A549 (cell line): ENCODE data around the gene RAPGEF2. TPM values are rescaled to one million over a fixed set of nuclear protein-coding genes. Genes with fewer than 3 reads are reported as not detected.
"Not testable (repeated sequence)": the region's sequence is repeated elsewhere in the genome, so short reads cannot be mapped to it uniquely, and the experiment has no call there.

Source experiments
- ATAC-seq, 2 experiments: fragments of 200-7000 bp in 1 of 2; fragments of >200 bp in 1 of 2; cut with Nextera tagmentation in 1 of 2; cut with Tn5 transposase in 1 of 2; 3 replicates each; pipeline versions ENCODE4 v1.8.0 to v1.9.1; 2018 to 2020; ENCODE audit warnings: mild to moderate bottlenecking in 1 of 2, moderate library complexity in 1 of 2
- CTCF ChIA-PET: fragments of 300-600 bp; sonication (Branson Sonifier 250); formaldehyde crosslinking; extraction: SDS; loops from one replicate; lab custom pipeline; 2021; ENCODE audit warnings: antibody characterized with exemption, inconsistent platforms; lab: Yijun Ruan, JAX
- POLR2A ChIA-PET: fragments of 350-600 bp; formaldehyde crosslinking; extraction: SDS; loops from one replicate; lab custom pipeline; 2021; ENCODE audit warnings: antibody characterized with exemption, inconsistent platforms; lab: Yijun Ruan, JAX
- DNase-seq, 2 experiments: peaks; one replicate each; pipeline versions ENCODE4 v3.0.0 to v3.0.0-alpha.2; 2011 to 2016; ENCODE audit warnings: low read depth in 1 of 2, low spot score in 1 of 2
- FAIRE-seq: peaks from 2 replicates; lab custom pipeline; 2011; peaks lifted over from hg19 to GRCh38; lab: Jason Lieb, UNC
- H3K27ac ChIP-seq, 2 experiments: fragments of >200 bp; sonication (Bioruptor Twin); formaldehyde crosslinking; 3 replicates each; pipeline ENCODE4 v1.5.1; 2016 to 2017
- H3K4me1 ChIP-seq: fragments of >200 bp; sonication (Bioruptor Twin); formaldehyde crosslinking; 3 replicates; pipeline ENCODE4 v1.6.1; 2016
- H3K4me2 ChIP-seq: fragments of >200 bp; sonication (Bioruptor Twin); formaldehyde crosslinking; 3 replicates; pipeline ENCODE4 v1.6.1; 2016
- H3K4me3 ChIP-seq: fragments of >200 bp; sonication (Bioruptor Twin); formaldehyde crosslinking; 3 replicates; pipeline ENCODE4 v1.5.1; 2016
- H3K9me3 ChIP-seq: fragments of >200 bp; sonication (Bioruptor Twin); formaldehyde crosslinking; 3 replicates; pipeline ENCODE4 v1.6.1; 2016
- CBX2 ChIP-seq: fragments of 200-600 bp; sonication (generic); IDR thresholded peaks from 2 replicates; pipeline ENCODE4 v1.6.1; 2016; ENCODE audit warnings: low read depth, mild to moderate bottlenecking, borderline replicate concordance
- EHF ChIP-seq: fragments of 250-450 bp; sonication (Bioruptor Pico); IDR thresholded peaks from 2 replicates; pipeline ENCODE4 v1.5.0; 2020; ENCODE audit warnings: mild to moderate bottlenecking
- EHMT2 ChIP-seq: fragments of 200-600 bp; sonication (generic); IDR thresholded peaks from 2 replicates; pipeline ENCODE4 v1.6.1; 2016; ENCODE audit warnings: antibody characterized with exemption, low read depth, mild to moderate bottlenecking, moderate library complexity
- ELK1 ChIP-seq: fragments of 150-350 bp; IDR thresholded peaks from 2 replicates; pipeline ENCODE4 v1.6.1; 2014; ENCODE audit warnings: low read depth, mild to moderate bottlenecking, low read length
- EP300 ChIP-seq, 2 experiments: fragments of >200 bp; sonication (Bioruptor Twin); formaldehyde crosslinking; IDR thresholded peaks; 2 replicates in 1 of 2; 3 replicates in 1 of 2; pipeline ENCODE4 v1.6.1; 2016 to 2017
- FOXS1 ChIP-seq: fragments of 250-450 bp; sonication (Bioruptor Pico); IDR thresholded peaks from 2 replicates; pipeline ENCODE4 v1.5.0; 2020; ENCODE audit warnings: mild to moderate bottlenecking, moderate library complexity
- GATA3 ChIP-seq: IDR thresholded peaks from 2 replicates; pipeline ENCODE4 v1.6.1; 2012; ENCODE audit warnings: borderline replicate concordance
- JUNB ChIP-seq: fragments of >200 bp; sonication (Bioruptor Twin); formaldehyde crosslinking; IDR thresholded peaks from 2 replicates; pipeline ENCODE4 v1.6.1; 2016
- MAFK ChIP-seq: fragments of 450-650 bp; IDR thresholded peaks from 2 replicates; pipeline ENCODE4 v1.6.1; 2014; ENCODE audit not compliant: partially characterized antibody
- MAX ChIP-seq: IDR thresholded peaks from 2 replicates; pipeline ENCODE4 v1.6.1; 2012
- MAZ ChIP-seq: fragments of 150-350 bp; IDR thresholded peaks from 2 replicates; pipeline ENCODE4 v1.6.1; 2014; ENCODE audit warnings: antibody characterized with exemption, low read depth, low read length, borderline replicate concordance
- MYC ChIP-seq: IDR thresholded peaks from 2 replicates; pipeline ENCODE4 v1.6.1; 2012; ENCODE audit warnings: mild to moderate bottlenecking, inconsistent platforms, low read length, improper control_type of control experiment, borderline replicate concordance
- NPAS2 ChIP-seq: fragments of 250-450 bp; sonication (Bioruptor Pico); IDR thresholded peaks from 2 replicates; pipeline ENCODE4 v1.8.0; 2022; ENCODE audit warnings: mild to moderate bottlenecking, moderate library complexity, borderline replicate concordance
- PBX3 ChIP-seq: IDR thresholded peaks from 2 replicates; pipeline ENCODE4 v1.6.1; 2012
- PHF8 ChIP-seq: fragments of 200-600 bp; sonication (generic); IDR thresholded peaks from 2 replicates; pipeline ENCODE4 v1.6.1; 2016; ENCODE audit warnings: low read depth, mild to moderate bottlenecking, antibody characterized with exemption, moderate library complexity, borderline replicate concordance
- RAD21 ChIP-seq, 2 experiments: fragments of >200 bp in 1 of 2; sonication (Bioruptor Twin) in 1 of 2; formaldehyde crosslinking in 1 of 2; IDR thresholded peaks in 1 of 2; conservative IDR thresholded peaks in 1 of 2; 2 replicates in 1 of 2; 3 replicates in 1 of 2; pipeline ENCODE4 v1.6.1; 2012 to 2018; ENCODE audit warnings: inconsistent platforms in 1 of 2
- RCOR1 ChIP-seq: fragments of 150-350 bp; IDR thresholded peaks from 2 replicates; pipeline ENCODE4 v1.6.1; 2014; ENCODE audit warnings: antibody characterized with exemption, low read length, low read depth
- REST ChIP-seq: fragments of 200-600 bp; sonication (generic); IDR thresholded peaks from 2 replicates; pipeline ENCODE4 v1.6.1; 2016; ENCODE audit warnings: antibody characterized with exemption, mild to moderate bottlenecking, moderate library complexity
- RFX5 ChIP-seq: fragments of 450-650 bp; IDR thresholded peaks from 2 replicates; pipeline ENCODE4 v1.7.1; 2014; ENCODE audit warnings: antibody characterized with exemption, mild to moderate bottlenecking, moderate library complexity
- RNF2 ChIP-seq: fragments of 200-600 bp; sonication (generic); IDR thresholded peaks from 2 replicates; pipeline ENCODE4 v1.6.1; 2016; ENCODE audit warnings: low read depth, mild to moderate bottlenecking, antibody characterized with exemption, moderate library complexity, borderline replicate concordance
- ZC3H11A ChIP-seq: fragments of 450-650 bp; IDR thresholded peaks from 2 replicates; pipeline ENCODE4 v1.6.1; 2014; ENCODE audit warnings: antibody characterized with exemption, mild to moderate bottlenecking
- ZNF302 ChIP-seq: fragments of 250-450 bp; sonication (Bioruptor Pico); IDR thresholded peaks from 2 replicates; pipeline ENCODE4 v1.9.0; 2021; ENCODE audit warnings: inconsistent platforms, mild to moderate bottlenecking, moderate library complexity
- WGBS: methylation state at CpG from one replicate; pipeline ENCODE4 v1.1.6; 2017; ENCODE audit errors: missing lambda C conversion rate; 5-methylcytosine and 5-hydroxymethylcytosine counted together
- polyA plus RNA-seq, 4 experiments: library from polyadenylated mRNA; depleted of rRNA in 3 of 4; stranded (reverse); fragments of >200 nt; fragmentation: RNase III in 1 of 4; extraction: RNeasy Plus Mini Kit Qiagen cat#74134 plus additional on column Dnase treatment in 1 of 4; gene quantifications; 2 replicates in 3 of 4; 3 replicates in 1 of 4; pipeline ENCODE4 v1.2.3, GENCODE V29; 2011 to 2017

Gene RAPGEF2
- polyA plus RNA-seq, 2 of the 4 experiments (the other 2 are of a cell fraction) = 10.7 to 31.8 TPM

- H3K9me3 ChIP-seq, H3K4me2 ChIP-seq, H3K27ac ChIP-seq, H3K4me3 ChIP-seq, ATAC-seq, POLR2A ChIA-PET, FAIRE-seq, DNase-seq, H3K4me1 ChIP-seq, CTCF ChIA-PET: not testable (repeated sequence)
- 96% methylated on average over 13 of the region's 13 CpGs for WGBS
Measured at GRCh38 chr4:159077018-159077417, 25.9 kb upstream of the RAPGEF2 start.

- H3K4me1 ChIP-seq = 0 out of 3 replicates have a peak, but pooled peaks cover 2% of the 10 kb centered on the region
- H3K4me2 ChIP-seq = peak overlapping the region; percentile 34; the same call in 1 of the 3 replicates
- H3K4me3 ChIP-seq = no peak overlapping the region
- H3K27ac ChIP-seq = no peak overlapping the region
- 80% methylated on average over 6 of the region's 6 CpGs for WGBS
- no peaks in the 10 kb centered on the region for H3K9me3 ChIP-seq
- ChIA-PET POLR2A (no interaction called here), CTCF (no interaction called here)
- no peak for FAIRE-seq
- TF ChIP-seq PHF8 (no peak), PBX3 (no peak), ELK1 (no peak), MYC (no peak), RAD21 (conservative IDR thresholded peaks at IDR 0.05 in 1 of 2, IDR thresholded peaks at IDR 0.05 in 1 of 2) (no peak), MAZ (no peak), CBX2 (no peak), FOXS1 (CRISPR knock-in tag) (no peak), RCOR1 (no peak), MAFK (no peak), RFX5 (no peak), EHMT2 (no peak), JUNB (no peak), ZNF302 (CRISPR knock-in tag) (no peak), REST (no peak)
- ATAC-seq = no peak
- DNase-seq = no peak
Measured at GRCh38 chr4:159077702-159078495, 25.0 kb upstream of the RAPGEF2 start.

GRCh38 chr4:159079074-159079473 lies 23.8 kb upstream of the RAPGEF2 start:
- FAIRE-seq (no peak), ATAC-seq (no peak), DNase-seq (no peak)
- H3K4me2 ChIP-seq = no peak overlapping the region
- H3K27ac ChIP-seq = no peak overlapping the region
- 79% methylated on average over 2 of the region's 2 CpGs for WGBS
- H3K4me1 ChIP-seq = 0 out of 3 replicates have a peak, but pooled peaks cover 2% of the 10 kb centered on the region
- no peak for TF ChIP-seq EHMT2
- no peak for TF ChIP-seq EHF (CRISPR knock-in tag)
- no peak for TF ChIP-seq EP300 (IDR thresholded peaks at IDR 0.05)
- TF ChIP-seq MAX = no peak
- TF ChIP-seq PHF8 = no peak
- no peak for TF ChIP-seq ZC3H11A
- TF ChIP-seq NPAS2 (CRISPR knock-in tag) = no peak
- no peak for TF ChIP-seq RNF2
- TF ChIP-seq GATA3 = no peak
- CTCF ChIA-PET = no interaction called here
- H3K4me3 ChIP-seq = no peak overlapping the region
- no peaks in the 10 kb centered on the region for H3K9me3 ChIP-seq
- POLR2A ChIA-PET = interaction anchor here (0.6 kb wide), 1 partner anchor 170 kb away, joined by 3 read pairs; no protein-coding TSS in a partner anchor
